Fibroblast of lung (primary cell): ENCODE measurements around the gene BORCS8. TPM values are rescaled to one million over a fixed set of nuclear protein-coding genes. Genes with fewer than 3 reads are reported as not detected.

ENCODE experiments used
- DNase-seq, 2 donors: peaks; one replicate each; pipeline versions ENCODE4 v3.0.0 to v3.0.0-alpha.2; 2010; ENCODE audit warnings: low read depth in 2 of 2
- H2AFZ ChIP-seq: 2 replicates; pipeline ENCODE4 v1.5.1; 2012; ENCODE audit warnings: low read length, control low read depth, inconsistent platforms
- H3K27ac ChIP-seq: 2 replicates; pipeline ENCODE4 v1.5.1; 2011; ENCODE audit warnings: low read length, control low read depth; ENCODE audit not compliant: insufficient read depth
- H3K27me3 ChIP-seq: 2 replicates; pipeline ENCODE4 v1.5.1; 2011; ENCODE audit warnings: mild to moderate bottlenecking, low read length; ENCODE audit not compliant: control insufficient read depth, insufficient read depth
- H3K36me3 ChIP-seq: 2 replicates; pipeline ENCODE4 v1.5.1; 2011; ENCODE audit warnings: low read length; ENCODE audit not compliant: control insufficient read depth, insufficient read depth
- H3K4me1 ChIP-seq: 2 replicates; pipeline ENCODE4 v1.5.1; 2011; ENCODE audit warnings: low read length; ENCODE audit not compliant: control insufficient read depth, insufficient read depth; ENCODE audit errors: extremely low read depth
- H3K4me2 ChIP-seq: 2 replicates; pipeline ENCODE4 v1.5.1; 2011; ENCODE audit warnings: low read length, control low read depth; ENCODE audit not compliant: insufficient read depth; ENCODE audit errors: extremely low read depth
- H3K4me3 ChIP-seq, 4 experiments: fragments of 200-600 bp in 1 of 4; sonication (generic) in 1 of 4; replicated peaks in 1 of 4; 2 replicates each; pipeline ENCODE4 v1.5.1; 2011 to 2016; ENCODE audit warnings: low read length in 4 of 4, low read depth in 3 of 4, mild to moderate bottlenecking in 3 of 4, control low read depth in 2 of 4, inconsistent platforms in 1 of 4, mixed read lengths in 1 of 4; ENCODE audit not compliant: insufficient read depth in 1 of 4; ENCODE audit errors: control extremely low read depth in 1 of 4
- H3K79me2 ChIP-seq: 2 replicates; pipeline ENCODE4 v1.5.1; 2012; ENCODE audit warnings: mild to moderate bottlenecking, low read length, inconsistent platforms; ENCODE audit not compliant: control insufficient read depth, insufficient read depth
- H3K9ac ChIP-seq: 2 replicates; pipeline ENCODE4 v1.5.1; 2011; ENCODE audit warnings: mild to moderate bottlenecking, low read length, control low read depth; ENCODE audit not compliant: insufficient read depth
- H3K9me3 ChIP-seq: 2 replicates; pipeline ENCODE4 v1.5.1; 2012; ENCODE audit warnings: low read depth, low read length; ENCODE audit not compliant: control insufficient read depth, insufficient read depth
- H4K20me1 ChIP-seq: 2 replicates; pipeline ENCODE4 v1.5.1; 2011; ENCODE audit warnings: low read length; ENCODE audit not compliant: control insufficient read depth, insufficient read depth; ENCODE audit errors: extremely low read depth
- CTCF ChIP-seq, 2 donors: IDR thresholded peaks in 1 of 2; conservative IDR thresholded peaks in 1 of 2; 1 replicate in 1 of 2; 2 replicates in 1 of 2; pipeline ENCODE4 v1.5.1; 2011 to 2012; ENCODE audit warnings: low read length in 2 of 2, control low read depth in 1 of 2, inconsistent platforms in 1 of 2, low read depth in 1 of 2, mild to moderate bottlenecking in 1 of 2
- EZH2 ChIP-seq: IDR thresholded peaks from 2 replicates; pipeline ENCODE4 v1.5.1; 2012; ENCODE audit warnings: low read length, control low read depth, mild to moderate bottlenecking; ENCODE audit errors: missing control alignments
- polyA plus RNA-seq, 2 donors: library from polyadenylated mRNA; depleted of rRNA in 1 of 2; stranded (reverse) in 1 of 2; unstranded in 1 of 2; fragments of >200 nt; gene quantifications; 2 replicates each; pipeline ENCODE4 v1.2.1, GENCODE V29; 2011 to 2012; ENCODE audit warnings: missing spikeins in 1 of 2
- total RNA-seq: library from RNA; depleted of rRNA; stranded (reverse); fragments of >200 nt; gene quantifications from 2 replicates; pipeline ENCODE4 v1.2.1, GENCODE V29; 2014

Gene BORCS8
- total and polyA plus RNA-seq, 2 donors (not counting 1 experiment from before 2014, with no cell fraction given): 10.7 to 13.9 TPM

DNA sequence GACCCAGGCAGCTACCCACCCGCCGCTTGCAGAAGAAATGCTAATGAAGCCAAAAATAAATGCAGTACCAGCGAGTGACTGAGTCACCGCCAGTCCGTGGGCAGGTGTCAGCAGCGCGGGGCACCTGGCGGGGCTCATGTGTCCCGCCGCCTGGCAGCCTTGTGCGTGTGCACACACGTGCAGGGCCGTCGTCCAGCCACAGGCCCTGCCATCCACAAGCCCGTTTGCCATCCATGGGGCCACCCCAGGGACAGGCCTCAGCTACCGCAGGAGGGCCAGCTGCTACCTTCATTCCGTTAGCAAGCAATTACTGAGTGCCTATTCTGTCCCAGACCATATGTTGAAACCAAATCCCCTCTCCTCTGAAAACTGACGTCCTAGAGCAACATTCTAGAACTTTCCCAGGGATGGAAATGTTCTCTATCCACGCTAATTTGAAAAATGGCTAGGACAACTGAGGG is 40.3 kb upstream of the BORCS8 start:
- no peaks in the 10 kb centered on the region for H3K27me3 ChIP-seq
- H3K4me2 ChIP-seq: no peak overlapping the region
- no peaks in the 10 kb centered on the region for H4K20me1 ChIP-seq
- H2AFZ ChIP-seq: no peak overlapping the region
- no peaks in the 10 kb centered on the region for H3K79me2 ChIP-seq
- no peak overlapping the region for H3K27ac ChIP-seq
- no peak overlapping the region for H3K9ac ChIP-seq
- no peaks in the 10 kb centered on the region for H3K4me1 ChIP-seq
- H3K4me3 ChIP-seq: no peak overlapping the region
- no peaks in the 10 kb centered on the region for H3K9me3 ChIP-seq
- no peak for TF ChIP-seq EZH2
- H3K36me3 ChIP-seq: no peaks in the 10 kb centered on the region
- no peak for DNase-seq

GRCh38 chr19:19230999-19231398 is 39.0 kb upstream of the BORCS8 start:
- Histone ChIP-seq H3K4me3 (no peak overlapping the region), H3K79me2 (no peaks in the 10 kb centered on the region), H3K9me3 (no peaks in the 10 kb centered on the region), H2AFZ (no peak overlapping the region), H3K27me3 (no peaks in the 10 kb centered on the region), H4K20me1 (no peaks in the 10 kb centered on the region), H3K36me3 (no peaks in the 10 kb centered on the region), H3K27ac (no peak overlapping the region), H3K4me2 (no peak overlapping the region), H3K9ac (no peak overlapping the region), H3K4me1 (no peaks in the 10 kb centered on the region)
- no peak for DNase-seq
- TF ChIP-seq CTCF (conservative IDR thresholded peaks at IDR 0.05 in 1 of 2, IDR thresholded peaks at IDR 0.05 in 1 of 2; ENCODE audit: low read depth in 1 of 2, low read length in 2 of 2) (no peak), EZH2 (no peak)

GRCh38 chr19:19229701-19230100 is 37.7 kb upstream of the BORCS8 start:
- Histone ChIP-seq H4K20me1 (no peaks in the 10 kb centered on the region), H3K9me3 (no peaks in the 10 kb centered on the region), H3K36me3 (no peaks in the 10 kb centered on the region), H3K9ac (no peak overlapping the region), H2AFZ (no peak overlapping the region), H3K27me3 (peaks cover under 1% of the 10 kb centered on the region), H3K4me3 (no peak overlapping the region), H3K27ac (no peak overlapping the region), H3K4me2 (no peak overlapping the region), H3K79me2 (no peaks in the 10 kb centered on the region), H3K4me1 (no peaks in the 10 kb centered on the region)
- TF ChIP-seq CTCF (conservative IDR thresholded peaks at IDR 0.05 in 1 of 2, IDR thresholded peaks at IDR 0.05 in 1 of 2; ENCODE audit: low read depth in 1 of 2, low read length in 2 of 2): no peak
- TF ChIP-seq EZH2: no peak
- no peak for DNase-seq
